Measurements from ENCODE around the gene PCBP2.

PCBP2 gene

DNA sequence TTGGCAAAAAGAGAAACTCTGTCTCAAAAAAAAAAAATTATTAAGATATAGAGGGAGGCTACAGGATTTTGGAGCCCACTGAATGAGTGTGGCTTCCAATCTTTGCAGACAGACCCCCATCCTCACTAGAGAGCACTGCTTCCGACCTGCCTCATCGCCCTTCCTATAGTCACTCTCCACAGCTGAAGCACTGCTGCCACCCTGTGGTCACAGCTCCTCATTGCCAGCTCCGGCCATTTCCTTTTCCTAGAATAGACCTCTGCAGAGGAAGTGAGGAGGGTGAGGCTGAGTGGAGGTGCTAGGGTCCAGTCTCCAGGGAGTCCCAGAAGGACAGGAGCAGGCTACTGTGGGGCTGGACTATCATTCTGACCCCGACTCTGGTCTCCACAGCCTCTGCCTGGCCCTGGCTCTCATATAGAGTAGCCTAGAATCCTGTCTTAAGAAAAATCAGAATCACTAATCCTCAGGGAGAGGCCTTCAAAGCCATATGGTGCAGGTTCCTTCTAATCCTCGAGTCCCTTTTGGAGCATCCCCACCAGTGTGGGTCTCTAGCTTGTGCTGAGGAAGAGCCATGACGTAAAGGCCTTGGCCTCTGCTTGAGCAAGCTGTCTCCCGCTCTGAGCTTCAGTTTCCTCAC is 56.8 kb downstream of the PCBP2 start:
- DNase-seq (ENCODE audit: low read depth in 2 of 2): peak; percentile 63 to 69

DNA sequence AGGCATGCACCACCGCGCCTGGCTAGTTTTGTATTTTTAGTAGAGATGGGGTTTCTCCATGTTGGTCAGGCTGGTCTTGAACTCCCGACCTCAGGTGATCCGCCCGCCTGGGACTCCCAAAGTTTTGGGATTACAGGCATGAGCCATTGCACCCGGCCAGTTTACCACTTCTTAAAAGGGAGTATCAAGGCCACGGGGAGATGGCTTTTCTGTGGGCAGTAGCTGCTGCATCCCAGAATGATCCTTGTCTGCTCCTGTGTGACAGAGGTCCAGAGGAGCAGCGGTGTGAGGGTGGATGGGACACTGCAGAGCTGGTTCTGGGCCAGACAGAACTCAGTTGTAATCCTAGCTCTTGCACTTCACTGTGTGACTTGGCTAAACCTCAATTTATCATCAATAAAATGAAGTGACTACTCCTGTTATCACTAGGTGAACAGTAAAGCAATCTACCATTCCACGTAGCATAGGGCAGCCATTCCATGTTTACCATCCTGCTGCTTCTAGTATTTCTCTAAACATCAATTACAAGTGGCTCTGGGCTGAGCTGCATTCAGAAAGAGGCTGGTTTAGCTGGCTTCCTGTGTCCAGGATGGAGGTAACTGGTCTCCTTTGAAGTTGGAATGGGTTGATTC is 58.4 kb downstream of the PCBP2 start:
- DNase-seq (ENCODE audit: low read depth in 2 of 2): no peak

DNA sequence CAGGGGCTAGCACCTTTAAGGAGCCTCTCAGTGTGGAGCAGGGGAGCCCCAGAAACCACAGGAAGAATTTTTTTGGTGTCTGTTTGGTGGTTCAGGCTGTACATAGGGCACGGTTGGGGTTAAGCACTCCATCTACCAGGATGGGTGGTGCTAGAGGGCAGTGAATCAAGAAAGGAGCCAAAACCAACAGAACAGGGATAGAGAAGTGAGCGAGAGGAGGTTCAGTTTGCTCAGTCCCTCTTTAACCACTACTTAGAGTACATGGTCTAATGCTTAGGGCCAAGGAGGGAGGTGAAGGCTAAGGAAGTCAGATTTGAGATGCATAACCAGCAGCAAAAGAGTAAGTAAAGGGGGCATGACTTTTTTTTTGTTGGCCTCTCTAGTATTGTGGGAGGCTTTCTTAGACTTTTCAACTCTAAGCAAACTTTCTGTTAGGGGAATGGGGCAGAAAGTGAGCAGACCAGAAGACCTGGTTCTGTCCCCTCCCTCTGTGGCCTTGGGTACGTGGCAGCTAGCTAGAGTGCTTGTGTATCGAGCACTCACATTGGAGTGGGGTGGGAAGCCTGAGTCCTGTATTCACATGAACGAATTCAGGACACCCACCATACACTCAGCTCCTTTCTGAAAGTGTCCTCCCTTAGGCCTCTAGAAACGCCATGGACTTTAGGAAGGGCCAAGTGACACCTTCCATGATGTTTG is 62.0 kb downstream of the PCBP2 start:
- DNase-seq (ENCODE audit: low read depth in 2 of 2): no peak

DNA sequence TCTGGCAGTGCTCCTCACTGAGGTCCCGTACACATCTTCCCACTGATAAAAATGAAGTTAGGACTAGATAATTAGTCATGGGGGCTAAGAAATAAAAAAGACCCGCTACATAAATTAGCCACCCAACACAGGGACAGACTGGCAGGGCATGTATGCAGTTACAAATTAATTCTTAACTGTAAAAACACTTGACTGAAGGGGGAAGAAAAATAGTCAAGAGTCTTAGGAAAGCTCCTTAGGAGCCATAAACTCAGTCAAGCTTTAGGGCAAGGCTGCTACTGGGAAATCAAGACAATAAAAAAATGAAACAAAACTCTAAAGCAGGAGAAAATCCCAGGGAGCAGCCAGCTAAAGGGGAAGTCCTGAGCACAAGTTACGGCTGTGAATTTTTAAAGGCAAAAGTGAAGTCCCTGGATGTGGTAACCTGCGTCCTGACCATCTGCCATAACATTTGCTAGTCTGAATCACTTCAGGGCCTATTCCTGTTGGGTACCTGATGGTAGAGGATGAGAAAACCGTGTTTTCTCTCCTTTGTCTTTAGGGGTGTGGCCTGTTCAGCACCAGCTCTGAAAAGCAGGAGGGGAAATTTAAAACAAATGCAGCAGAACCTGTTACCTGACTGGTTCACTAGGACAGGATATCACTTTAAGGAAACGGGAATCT is 62.9 kb downstream of the PCBP2 start:
- DNase-seq (ENCODE audit: low read depth in 2 of 2): no peak

DNA sequence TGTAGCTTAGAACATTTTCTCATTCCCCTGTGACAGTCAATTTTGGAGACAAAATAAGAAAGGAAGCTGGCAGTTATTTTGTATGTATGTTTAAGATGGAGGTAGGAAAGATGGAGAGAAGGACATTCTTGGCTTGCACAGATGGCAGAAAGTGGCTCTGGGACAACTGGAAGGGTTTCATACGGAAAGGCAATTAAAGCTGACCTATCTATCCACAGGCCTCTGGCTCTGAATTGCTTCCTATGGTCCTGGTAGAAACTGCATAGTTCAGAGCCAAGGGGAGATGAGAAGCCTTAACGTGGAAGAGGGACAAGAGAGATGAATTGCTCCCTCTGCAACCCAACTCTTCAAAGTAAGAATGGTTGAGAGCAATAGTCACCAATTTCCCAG is 63.4 kb downstream of the PCBP2 start:
- no peak for DNase-seq (ENCODE audit: low read depth in 2 of 2)

DNA sequence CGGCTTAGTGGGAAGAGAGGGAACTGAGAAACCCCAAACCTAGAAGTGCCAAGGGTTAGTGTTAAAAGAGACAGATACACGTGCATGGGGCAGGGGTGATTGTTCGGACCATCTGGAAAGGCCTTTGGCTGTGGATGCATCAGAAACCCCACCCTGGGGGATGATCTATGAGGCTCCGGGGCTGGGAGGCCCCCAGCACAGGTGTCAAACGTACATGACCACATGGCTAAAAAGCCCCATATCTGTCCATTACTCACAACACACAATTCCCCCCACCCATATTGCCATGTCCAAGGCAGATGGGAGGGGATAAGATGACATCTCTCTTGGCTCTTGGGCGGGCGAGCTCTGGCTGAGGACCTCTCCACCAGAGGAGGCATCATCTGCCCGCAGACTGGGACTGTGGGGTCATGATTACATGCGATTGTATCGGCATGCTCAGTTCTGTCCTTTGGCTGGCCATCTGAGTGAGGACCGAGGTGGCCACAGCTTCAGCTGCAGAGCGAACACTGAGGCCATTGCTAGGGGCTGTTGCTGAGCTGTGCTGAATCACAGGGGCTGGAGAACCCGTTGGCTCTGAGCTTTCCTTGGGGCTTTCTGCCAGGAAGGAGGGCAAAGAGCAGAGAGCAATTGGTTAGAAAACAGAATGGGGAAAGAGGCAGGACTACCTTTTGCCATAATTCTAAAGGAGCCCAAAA is 65.0 kb downstream of the PCBP2 start:
- DNase-seq (ENCODE audit: low read depth in 2 of 2): no peak

DNA sequence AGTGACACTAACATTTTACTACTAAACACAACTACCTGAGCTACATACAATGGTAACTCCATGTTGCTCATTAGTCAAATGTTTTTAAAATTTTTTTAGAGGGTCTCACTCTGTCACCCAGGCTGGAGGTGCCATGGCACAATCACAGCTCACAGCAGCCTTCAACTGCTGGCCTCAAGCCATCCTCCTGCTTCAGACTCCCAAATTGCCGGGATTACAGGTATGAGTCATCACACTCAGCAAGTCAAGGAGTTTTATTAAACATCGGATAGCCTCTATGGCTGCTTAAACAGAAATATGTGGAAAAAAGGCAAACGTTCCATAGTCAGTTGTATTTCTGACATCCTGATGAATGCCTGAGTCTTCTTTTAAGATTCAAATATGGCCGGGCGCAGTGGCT is 66.5 kb downstream of the PCBP2 start:
- DNase-seq (ENCODE audit: low read depth in 2 of 2): no peak

DNA sequence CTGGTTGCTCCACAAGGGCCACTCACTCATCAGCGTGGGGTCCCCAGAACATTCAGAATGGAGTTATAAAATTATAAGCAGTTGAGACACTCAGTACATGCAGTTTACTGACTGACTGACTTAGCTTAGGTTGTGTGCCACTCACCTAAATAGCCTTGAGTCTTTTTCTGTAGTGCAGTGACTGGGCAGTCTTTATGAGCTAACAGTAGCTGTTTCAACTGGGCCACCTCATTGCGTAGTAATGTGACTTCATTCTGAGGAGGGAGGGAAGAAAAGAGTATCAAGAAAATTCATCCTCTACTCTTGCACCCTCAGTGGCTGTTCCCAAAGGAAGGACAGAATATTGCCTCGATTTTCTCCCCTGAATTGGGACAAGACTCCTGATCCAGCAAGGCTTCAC is 71.2 kb downstream of the PCBP2 start:
- DNase-seq (ENCODE audit: low read depth in 2 of 2): no peak

DNA sequence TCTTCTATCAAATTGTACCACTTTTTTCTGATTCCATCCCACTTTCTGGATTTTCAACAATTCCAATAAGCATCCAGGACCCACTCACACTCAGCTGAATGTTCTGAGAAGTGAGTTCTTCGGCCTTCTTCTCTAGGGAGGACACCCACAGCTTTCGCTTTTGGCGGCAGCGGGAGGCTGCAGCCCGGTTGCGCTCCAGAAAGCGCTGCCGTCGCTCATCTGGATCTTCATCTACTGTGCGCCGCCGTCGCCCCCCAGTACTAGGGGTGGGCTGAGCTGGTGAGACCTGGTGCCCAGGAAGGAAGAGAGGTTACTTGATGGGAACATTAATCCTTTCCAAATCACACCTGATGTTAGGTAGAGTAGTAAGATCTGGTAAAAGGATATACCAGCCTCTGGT is 72.6 kb downstream of the PCBP2 start:
- DNase-seq (ENCODE audit: low read depth in 2 of 2): no peak

DNA sequence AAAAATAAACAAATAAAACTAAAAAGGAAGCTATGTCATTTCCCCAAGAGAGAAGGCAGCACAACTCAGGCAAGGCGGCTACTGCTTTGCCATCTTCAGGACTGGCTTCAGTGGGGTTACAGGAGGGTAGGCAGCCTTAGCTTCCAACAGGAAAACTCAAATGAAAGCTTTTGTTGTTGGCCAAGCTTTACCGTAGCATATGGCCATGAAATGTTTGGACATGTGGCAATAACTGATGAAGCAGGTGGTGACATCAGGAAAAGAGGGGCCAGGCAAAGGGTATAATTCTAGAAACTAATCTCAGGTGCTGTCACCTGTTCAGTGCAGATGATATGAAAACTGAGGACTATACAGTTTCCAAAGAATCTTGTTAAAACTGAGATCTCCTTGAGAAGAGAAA is 78.2 kb downstream of the PCBP2 start:
- DNase-seq (ENCODE audit: low read depth in 2 of 2): no peak
